ENCODE results near the gene ANG. TPM values are rescaled to one million over a fixed set of nuclear protein-coding genes. Genes with fewer than 3 reads are reported as not detected.
"Not testable (repeated sequence)": the region's sequence is repeated elsewhere in the genome, so short reads cannot be mapped to it uniquely, and the experiment has no call there.

Gene ANG
- 1 to 10 TPM in 1 of 5 donors, under 1 TPM in 2, not detected in 2; 0.85 to 1.4 (median 0.99) TPM for total RNA-seq
- 0.46 TPM for total RNA-seq (2013)
- 0 to 1.0 (median 0.26) reads per million in 29 experiments for total RNA-seq

- Mint-ChIP-seq H3K4me1 (peaks cover 9 to 11% (median 11%) of the 10 kb centered on the region in 3 donors), H3K9me3 (no peaks in the 10 kb centered on the region), H3K36me3 (no peaks in the 10 kb centered on the region), H3K27me3 (peaks cover 0 to 2% of the 10 kb centered on the region in 2 donors), H3K27ac (no peak within 1 kb of the TSS), H3K4me3 (no peak within 1 kb of the TSS)
- POLR2A ChIA-PET, result no interaction called here
- DNase-seq, result no peak
- WGBS (ENCODE audit: insufficient coverage), result no CpG with 5 or more reads among the region's 7 CpGs
- Histone ChIP-seq H3K27ac (ENCODE audit: low read length) (no peak within 1 kb of the TSS), H3K9me3 (no peaks in the 10 kb centered on the region), H3K27me3 (replicated peaks in 1 of 2; ENCODE audit: control insufficient read depth in 2 of 2, extremely low read depth in 1 of 2, insufficient read depth in 2 of 2, low read length in 1 of 2) (no peaks in the 10 kb centered on the region), H3K4me1 (ENCODE audit: control insufficient read depth in 1 of 2, extremely low read depth in 1 of 2, insufficient read depth in 2 of 2, low read length in 2 of 2) (peaks cover 0 to 15% of the 10 kb centered on the region in 2 experiments), H3K36me3 (ENCODE audit: control insufficient read depth in 2 of 2, extremely low read depth in 1 of 2, insufficient read depth in 1 of 2, low read length in 1 of 2) (no peaks in the 10 kb centered on the region), H3K4me3 (ENCODE audit: control insufficient read depth in 1 of 2, extremely low read depth in 1 of 2, low read length in 1 of 2) (no peak within 1 kb of the TSS)
- ATAC-seq (replicated peaks in 1 of 4), result no peak
- CTCF ChIA-PET, result interaction anchor here (0.6 kb wide), 3 partner anchors 26 to 72 kb away, joined by 3 read pairs; no protein-coding TSS in a partner anchor
Observed at GRCh38 chr14:20688167-20688839, at the start of gene ANG. ANG (plus strand) TSS chr14:20688764; CDS start chr14:20693565, 4,801 bp downstream.

GRCh38 chr14:20641591-20641990, 47.0 kb upstream of the ANG start, which contains the start of gene OR6S1:
OR6S1 (minus strand) TSS chr14:20641691; CDS start chr14:20641691, 0 bp downstream.
- Mint-ChIP-seq H3K9me3 (no peaks in the 10 kb centered on the region), H3K27me3 (peaks cover 28 to 37% of the 10 kb centered on the region in 2 donors), H3K27ac (peak within 1 kb of the TSS in 1 of 2 donors; percentile 9), H3K4me1 (no peaks in the 10 kb centered on the region), H3K36me3 (no peaks in the 10 kb centered on the region), H3K4me3 (no peak within 1 kb of the TSS)
- H3K4me3 ChIP-seq (ENCODE audit: control insufficient read depth in 1 of 2, extremely low read depth in 1 of 2, low read length in 1 of 2), result no peak within 1 kb of the TSS
- H3K27ac ChIP-seq (ENCODE audit: low read length), result no peak within 1 kb of the TSS
- H3K36me3 ChIP-seq (ENCODE audit: control insufficient read depth in 2 of 2, extremely low read depth in 1 of 2, insufficient read depth in 1 of 2, low read length in 1 of 2), result no peaks in the 10 kb centered on the region
- POLR2A ChIA-PET, result no interaction called here
- no peaks in the 10 kb centered on the region for H3K4me1 ChIP-seq (ENCODE audit: control insufficient read depth in 1 of 2, extremely low read depth in 1 of 2, insufficient read depth in 2 of 2, low read length in 2 of 2)
- H3K27me3 ChIP-seq (replicated peaks in 1 of 2; ENCODE audit: control insufficient read depth in 2 of 2, extremely low read depth in 1 of 2, insufficient read depth in 2 of 2, low read length in 1 of 2), result peaks cover 8 to 11% of the 10 kb centered on the region in 2 experiments
- DNase-seq (no peak), ATAC-seq (replicated peaks in 1 of 4) (no peak)
- no peaks in the 10 kb centered on the region for H3K9me3 ChIP-seq
- 89% methylated on average over 2 of the region's 2 CpGs for WGBS (ENCODE audit: insufficient coverage)
- CTCF ChIA-PET, result no interaction called here

- Histone ChIP-seq H3K36me3 (ENCODE audit: control insufficient read depth in 2 of 2, extremely low read depth in 1 of 2, insufficient read depth in 1 of 2, low read length in 1 of 2) (no peaks in the 10 kb centered on the region), H3K27me3 (replicated peaks in 1 of 2; ENCODE audit: control insufficient read depth in 2 of 2, extremely low read depth in 1 of 2, insufficient read depth in 2 of 2, low read length in 1 of 2) (peaks cover 8 to 14% of the 10 kb centered on the region in 2 experiments), H3K9me3 (no peaks in the 10 kb centered on the region), H3K4me3 (ENCODE audit: control insufficient read depth in 1 of 2, extremely low read depth in 1 of 2, low read length in 1 of 2) (no peak overlapping the region), H3K27ac (ENCODE audit: low read length) (no peak overlapping the region), H3K4me1 (ENCODE audit: control insufficient read depth in 1 of 2, extremely low read depth in 1 of 2, insufficient read depth in 2 of 2, low read length in 2 of 2) (no peaks in the 10 kb centered on the region)
- DNase-seq (no peak), ATAC-seq (replicated peaks in 1 of 4) (no peak)
- Mint-ChIP-seq H3K27ac (no peak overlapping the region), H3K9me3 (no peaks in the 10 kb centered on the region), H3K4me1 (no peaks in the 10 kb centered on the region), H3K27me3 (peaks cover 28 to 37% of the 10 kb centered on the region in 2 donors), H3K36me3 (no peaks in the 10 kb centered on the region), H3K4me3 (no peak overlapping the region)
- POLR2A ChIA-PET, result no interaction called here
- CTCF ChIA-PET, result no interaction called here
- 89% methylated on average over 3 of the region's 7 CpGs for WGBS (ENCODE audit: insufficient coverage)
Observed at GRCh38 chr14:20642182-20642581, 46.4 kb upstream of the ANG start.

GRCh38 chr14:20642755-20643154, 45.8 kb upstream of the ANG start:
- H3K4me1 Mint-ChIP-seq; H3K36me3 ChIP-seq (ENCODE audit: control insufficient read depth in 2 of 2, extremely low read depth in 1 of 2, insufficient read depth in 1 of 2, low read length in 1 of 2); H3K36me3 Mint-ChIP-seq; H3K4me1 ChIP-seq (ENCODE audit: control insufficient read depth in 1 of 2, extremely low read depth in 1 of 2, insufficient read depth in 2 of 2, low read length in 2 of 2); H3K9me3 Mint-ChIP-seq; DNase-seq; ATAC-seq (replicated peaks in 1 of 4); H3K9me3 ChIP-seq; CTCF ChIA-PET; H3K27ac ChIP-seq (ENCODE audit: low read length); H3K27ac Mint-ChIP-seq; H3K4me3 Mint-ChIP-seq; POLR2A ChIA-PET; H3K4me3 ChIP-seq (ENCODE audit: control insufficient read depth in 1 of 2, extremely low read depth in 1 of 2, low read length in 1 of 2): not testable (repeated sequence)
- WGBS (ENCODE audit: insufficient coverage), result no CpG with 5 or more reads among the region's 3 CpGs
- H3K27me3 ChIP-seq (replicated peaks in 1 of 2; ENCODE audit: control insufficient read depth in 2 of 2, extremely low read depth in 1 of 2, insufficient read depth in 2 of 2, low read length in 1 of 2), result peaks cover 8 to 14% of the 10 kb centered on the region in 2 experiments
- H3K27me3 Mint-ChIP-seq, result peaks cover 30 to 37% of the 10 kb centered on the region in 2 donors

GRCh38 chr14:20644520-20644919, 44.0 kb upstream of the ANG start:
- H3K27me3 ChIP-seq (replicated peaks in 1 of 2; ENCODE audit: control insufficient read depth in 2 of 2, extremely low read depth in 1 of 2, insufficient read depth in 2 of 2, low read length in 1 of 2), result peaks cover 4 to 10% of the 10 kb centered on the region in 2 experiments
- Mint-ChIP-seq H3K27me3 (peaks cover 33 to 43% of the 10 kb centered on the region in 2 donors), H3K4me1 (no peaks in the 10 kb centered on the region), H3K36me3 (no peaks in the 10 kb centered on the region), H3K4me3 (no peak overlapping the region), H3K27ac (no peak overlapping the region), H3K9me3 (no peaks in the 10 kb centered on the region)
- no peak overlapping the region for H3K27ac ChIP-seq (ENCODE audit: low read length)
- ChIA-PET POLR2A (no interaction called here), CTCF (interaction anchor here in 1 of 2 donors (0.6 kb wide), 1 partner anchor 55 kb away, joined by 3 read pairs; no protein-coding TSS in a partner anchor)
- H3K4me3 ChIP-seq (ENCODE audit: control insufficient read depth in 1 of 2, extremely low read depth in 1 of 2, low read length in 1 of 2), result no peak overlapping the region
- no peaks in the 10 kb centered on the region for H3K9me3 ChIP-seq
- no peak for ATAC-seq (replicated peaks in 1 of 4)
- H3K36me3 ChIP-seq (ENCODE audit: control insufficient read depth in 2 of 2, extremely low read depth in 1 of 2, insufficient read depth in 1 of 2, low read length in 1 of 2), result no peaks in the 10 kb centered on the region
- no CpG with 5 or more reads among the region's 2 CpGs for WGBS (ENCODE audit: insufficient coverage)
- DNase-seq, result no peak
- H3K4me1 ChIP-seq (ENCODE audit: control insufficient read depth in 1 of 2, extremely low read depth in 1 of 2, insufficient read depth in 2 of 2, low read length in 2 of 2), result no peaks in the 10 kb centered on the region

GRCh38 chr14:20645481-20645880, 43.1 kb upstream of the ANG start:
- Histone ChIP-seq H3K36me3 (ENCODE audit: control insufficient read depth in 2 of 2, extremely low read depth in 1 of 2, insufficient read depth in 1 of 2, low read length in 1 of 2) (no peaks in the 10 kb centered on the region), H3K4me1 (ENCODE audit: control insufficient read depth in 1 of 2, extremely low read depth in 1 of 2, insufficient read depth in 2 of 2, low read length in 2 of 2) (no peaks in the 10 kb centered on the region), H3K27ac (ENCODE audit: low read length) (no peak overlapping the region), H3K9me3 (no peaks in the 10 kb centered on the region), H3K4me3 (ENCODE audit: control insufficient read depth in 1 of 2, extremely low read depth in 1 of 2, low read length in 1 of 2) (no peak overlapping the region), H3K27me3 (replicated peaks in 1 of 2; ENCODE audit: control insufficient read depth in 2 of 2, extremely low read depth in 1 of 2, insufficient read depth in 2 of 2, low read length in 1 of 2) (peaks cover 4 to 13% of the 10 kb centered on the region in 2 experiments)
- ATAC-seq (replicated peaks in 1 of 4) (no peak), DNase-seq (no peak)
- POLR2A ChIA-PET, result interaction anchor here (0.5 kb wide), 2 partner anchors 78 to 173 kb away, joined by 3 to 4 read pairs; no protein-coding TSS in a partner anchor
- no peaks in the 10 kb centered on the region for H3K36me3 Mint-ChIP-seq
- peaks cover 35 to 43% of the 10 kb centered on the region in 2 donors for H3K27me3 Mint-ChIP-seq
- H3K4me1 Mint-ChIP-seq, result no peaks in the 10 kb centered on the region
- CTCF ChIA-PET, result interaction anchor here (0.6 to 0.7 kb wide), 3 partner anchors 40 to 220 kb away, joined by 3 to 4 read pairs (median 3); no protein-coding TSS in a partner anchor
- H3K27ac Mint-ChIP-seq, result no peak overlapping the region
- no peaks in the 10 kb centered on the region for H3K9me3 Mint-ChIP-seq
- WGBS (ENCODE audit: insufficient coverage), result no CpG with 5 or more reads among the region's 1 CpG
- no peak overlapping the region for H3K4me3 Mint-ChIP-seq

Measured in T-cell (primary cell).